ENCODE data around the gene CACNG7.

CACNG7 gene

DNA sequence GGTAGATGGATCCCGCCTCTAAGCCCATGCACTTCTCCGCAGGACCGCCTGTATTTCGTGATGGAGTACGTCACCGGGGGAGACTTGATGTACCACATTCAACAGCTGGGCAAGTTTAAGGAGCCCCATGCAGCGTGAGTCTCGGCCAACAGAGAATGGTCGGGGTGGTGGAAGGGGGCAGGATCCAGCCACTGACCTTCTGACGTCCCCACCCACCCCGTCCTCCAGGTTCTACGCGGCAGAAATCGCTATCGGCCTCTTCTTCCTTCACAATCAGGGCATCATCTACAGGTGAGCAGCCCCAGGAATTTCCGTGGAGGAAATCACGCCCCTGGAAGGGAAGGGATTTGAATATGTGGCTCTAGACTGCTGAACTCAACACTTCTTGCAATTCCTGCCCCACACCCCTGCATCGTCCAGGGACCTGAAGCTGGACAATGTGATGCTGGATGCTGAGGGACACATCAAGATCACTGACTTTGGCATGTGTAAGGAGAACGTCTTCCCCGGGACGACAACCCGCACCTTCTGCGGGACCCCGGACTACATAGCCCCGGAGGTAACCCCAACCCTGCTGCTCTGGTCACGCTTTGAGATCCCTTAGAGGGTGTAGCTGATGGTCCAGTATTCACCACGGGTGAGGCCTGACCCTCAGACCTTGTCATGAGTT lies 8.8 kb upstream of the CACNG7 start:
- no peak overlapping the region for H3K4me3 ChIP-seq

GRCh38 chr19:53903055-53903680 lies 5.9 kb upstream of the CACNG7 start:
- Histone ChIP-seq H3K27ac (no peak overlapping the region), H3K4me3 (no peak overlapping the region)

More for the DNA sequence above, 8.8 kb upstream of the CACNG7 start:
- no peak overlapping the region for H3K27ac ChIP-seq

DNA sequence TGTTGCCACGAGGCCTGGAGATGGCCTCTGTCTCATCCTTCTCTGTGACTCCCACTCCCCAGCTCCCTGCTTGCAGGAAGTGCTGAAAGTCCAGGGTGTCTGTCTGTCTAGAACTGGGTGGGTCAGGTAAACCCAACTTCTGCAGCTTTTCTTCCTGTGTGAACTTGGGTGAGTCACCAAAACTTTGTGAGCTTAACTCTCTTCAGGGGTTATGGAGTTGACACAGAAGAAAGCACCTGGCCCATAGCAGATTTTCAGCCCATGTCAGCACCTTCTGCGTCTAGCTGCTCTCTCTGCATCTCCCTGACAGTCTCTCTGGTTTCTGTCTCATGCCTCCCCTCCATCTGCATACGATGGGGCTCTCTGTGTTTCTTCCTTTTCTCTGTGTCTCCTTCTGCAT lies 4.2 kb upstream of the CACNG7 start:
- Histone ChIP-seq H3K4me3 (no peak overlapping the region), H3K27ac (no peak overlapping the region)

GRCh38 chr19:53905787-53906186 lies 3.3 kb upstream of the CACNG7 start:
- Histone ChIP-seq H3K27ac (no peak overlapping the region), H3K4me3 (no peak overlapping the region)

- H3K27ac ChIP-seq: no peak overlapping the region
- no peak overlapping the region for H3K4me3 ChIP-seq
Measured at GRCh38 chr19:53906211-53907192, 2.6 kb upstream of the CACNG7 start.

DNA sequence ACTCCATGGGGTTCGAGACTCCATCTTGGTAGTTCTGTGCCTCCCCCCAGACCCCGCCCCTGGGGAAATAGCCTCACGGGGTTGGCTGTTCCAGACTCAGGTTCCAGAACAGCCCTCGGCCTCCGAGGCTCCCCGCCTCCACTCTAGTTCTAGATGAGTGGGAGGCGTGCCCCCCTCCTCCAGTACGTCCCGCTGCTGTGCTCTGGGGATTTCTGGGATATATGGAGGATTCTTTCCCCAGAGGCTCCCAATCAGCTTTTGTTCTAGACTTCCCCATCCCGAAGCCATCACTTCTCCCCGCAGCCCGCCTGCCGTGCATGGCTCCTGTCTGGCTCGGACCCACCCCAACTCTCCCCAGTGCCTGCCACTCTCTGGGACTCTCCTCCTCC lies 1.9 kb upstream of the CACNG7 start:
- Histone ChIP-seq H3K27ac (no peak overlapping the region), H3K4me3 (no peak overlapping the region)

- H3K4me3 ChIP-seq: no peak overlapping the region
Measured at GRCh38 chr19:53907690-53908089, 1.4 kb upstream of the CACNG7 start.

GRCh38 chr19:53908106-53908934 lies 758 bp upstream of the CACNG7 start:
- H3K4me3 ChIP-seq: no peak overlapping the region

More at GRCh38 chr19:53907690-53908089, 1.4 kb upstream of the CACNG7 start:
- H3K27ac ChIP-seq: no peak overlapping the region

DNA sequence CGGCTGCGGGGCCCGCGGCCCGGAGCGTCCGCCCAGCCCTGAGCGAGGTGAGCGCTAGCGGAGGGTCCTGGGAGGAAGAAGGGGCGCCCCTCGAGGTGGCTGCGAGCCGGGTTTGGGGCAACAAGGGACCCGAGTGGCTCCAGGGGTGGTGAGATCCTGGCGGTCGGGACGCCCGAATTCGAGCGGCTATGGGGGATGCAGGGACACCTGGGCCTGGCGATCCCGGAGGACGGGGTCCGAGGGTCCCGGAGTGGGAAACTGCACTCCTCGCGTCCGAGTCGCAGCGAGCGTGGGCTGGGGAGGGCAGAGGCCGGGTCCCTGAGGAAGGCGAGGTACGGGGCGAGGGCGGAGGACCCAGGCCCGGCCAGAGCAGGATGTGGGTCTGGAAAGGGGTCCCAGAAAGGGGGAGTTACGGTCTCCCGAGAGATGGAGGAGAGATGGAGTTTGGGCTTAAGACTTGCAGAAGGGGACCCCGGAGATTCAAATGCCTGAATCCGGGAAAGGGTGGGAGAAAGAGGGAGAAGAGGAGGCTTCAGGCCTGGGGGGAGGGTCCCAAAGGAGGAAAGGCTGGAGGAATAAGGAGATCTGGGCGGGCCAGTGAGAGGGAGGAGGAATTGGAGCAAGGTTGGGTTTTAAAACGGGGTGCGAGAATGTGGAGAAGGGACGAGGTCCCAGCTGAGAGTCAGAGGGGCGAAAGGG lies 542 bp downstream of the CACNG7 start:
- Histone ChIP-seq H3K27ac (no peak overlapping the region), H3K4me3 (no peak overlapping the region)

More at GRCh38 chr19:53908106-53908934, 758 bp upstream of the CACNG7 start:
- H3K27ac ChIP-seq: no peak overlapping the region

- no peak overlapping the region for H3K4me3 ChIP-seq
- no peak overlapping the region for H3K27ac ChIP-seq
Measured at GRCh38 chr19:53910170-53910518, 1.1 kb downstream of the CACNG7 start.

GRCh38 chr19:53912653-53913052 lies 3.6 kb downstream of the CACNG7 start:
- Histone ChIP-seq H3K4me3 (no peak overlapping the region), H3K27ac (no peak overlapping the region)

- H3K27ac ChIP-seq: no peak overlapping the region
- H3K4me3 ChIP-seq: no peak overlapping the region
Measured at GRCh38 chr19:53915000-53915399, 5.9 kb downstream of the CACNG7 start.

DNA sequence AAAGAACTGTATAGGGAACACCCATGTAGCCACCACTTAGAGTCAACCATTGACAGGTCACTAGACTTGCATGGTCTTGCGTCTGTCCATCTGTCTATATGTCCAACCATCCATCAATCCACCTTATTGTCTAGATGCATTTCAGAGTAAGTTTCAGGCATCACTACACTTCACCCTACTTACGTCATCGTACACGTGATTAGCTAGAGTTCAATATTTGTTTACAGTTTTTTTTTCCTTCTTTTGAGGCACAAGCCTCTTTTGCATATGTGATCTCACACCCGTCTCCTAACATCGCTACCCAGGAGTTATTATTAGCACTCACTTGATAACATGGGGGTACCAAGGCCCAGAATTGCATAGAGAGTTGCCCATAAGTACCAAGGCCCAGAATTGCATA lies 6.9 kb downstream of the CACNG7 start:
- no peak overlapping the region for H3K4me3 ChIP-seq
- H3K27ac ChIP-seq: no peak overlapping the region

DNA sequence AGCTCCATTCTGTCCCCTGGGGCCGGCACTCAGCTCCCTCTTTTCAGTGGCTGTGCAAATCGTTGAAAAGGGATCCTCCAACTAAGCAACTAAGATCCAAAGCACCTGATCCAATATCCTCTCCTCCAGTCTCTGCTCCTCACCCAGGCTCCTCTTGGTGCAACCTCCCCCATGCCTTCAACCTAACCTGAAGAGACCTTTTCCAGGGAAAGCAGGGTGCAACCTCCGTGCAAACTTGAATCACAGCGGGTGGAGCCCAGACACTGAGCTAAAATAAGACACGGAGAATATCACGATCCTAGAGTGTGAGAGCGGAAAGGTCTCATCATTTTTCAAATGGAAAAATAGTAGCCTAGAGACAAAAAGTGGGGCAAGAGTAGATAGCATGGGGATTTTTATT lies 8.3 kb downstream of the CACNG7 start:
- H3K27ac ChIP-seq: no peak overlapping the region
- no peak overlapping the region for H3K4me3 ChIP-seq

DNA sequence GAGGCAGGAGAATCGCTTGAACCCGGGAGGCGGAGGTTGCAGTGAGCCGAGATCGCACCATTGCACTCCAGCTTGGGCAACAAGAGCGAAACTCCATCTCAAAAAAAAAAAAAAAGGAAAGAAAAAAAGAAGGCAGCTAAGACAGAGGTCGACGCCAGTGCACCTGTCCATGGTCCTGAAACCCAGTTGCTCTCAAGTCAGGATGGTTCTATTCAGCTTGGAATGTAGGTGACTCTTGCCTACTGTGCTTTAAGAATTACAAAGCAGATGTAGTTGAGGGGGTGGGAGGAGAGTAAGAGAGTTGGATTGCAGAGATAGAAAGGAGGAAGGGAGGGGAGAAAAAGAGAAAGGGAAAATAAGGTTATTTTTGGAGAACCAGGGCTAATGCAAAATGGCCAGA lies 18.7 kb downstream of the CACNG7 start:
- Histone ChIP-seq H3K27ac (no peak overlapping the region), H3K4me3 (no peak overlapping the region)

GRCh38 chr19:53936029-53936428 lies 27.0 kb downstream of the CACNG7 start:
- Histone ChIP-seq H3K4me3 (no peak overlapping the region), H3K27ac (no peak overlapping the region)

DNA sequence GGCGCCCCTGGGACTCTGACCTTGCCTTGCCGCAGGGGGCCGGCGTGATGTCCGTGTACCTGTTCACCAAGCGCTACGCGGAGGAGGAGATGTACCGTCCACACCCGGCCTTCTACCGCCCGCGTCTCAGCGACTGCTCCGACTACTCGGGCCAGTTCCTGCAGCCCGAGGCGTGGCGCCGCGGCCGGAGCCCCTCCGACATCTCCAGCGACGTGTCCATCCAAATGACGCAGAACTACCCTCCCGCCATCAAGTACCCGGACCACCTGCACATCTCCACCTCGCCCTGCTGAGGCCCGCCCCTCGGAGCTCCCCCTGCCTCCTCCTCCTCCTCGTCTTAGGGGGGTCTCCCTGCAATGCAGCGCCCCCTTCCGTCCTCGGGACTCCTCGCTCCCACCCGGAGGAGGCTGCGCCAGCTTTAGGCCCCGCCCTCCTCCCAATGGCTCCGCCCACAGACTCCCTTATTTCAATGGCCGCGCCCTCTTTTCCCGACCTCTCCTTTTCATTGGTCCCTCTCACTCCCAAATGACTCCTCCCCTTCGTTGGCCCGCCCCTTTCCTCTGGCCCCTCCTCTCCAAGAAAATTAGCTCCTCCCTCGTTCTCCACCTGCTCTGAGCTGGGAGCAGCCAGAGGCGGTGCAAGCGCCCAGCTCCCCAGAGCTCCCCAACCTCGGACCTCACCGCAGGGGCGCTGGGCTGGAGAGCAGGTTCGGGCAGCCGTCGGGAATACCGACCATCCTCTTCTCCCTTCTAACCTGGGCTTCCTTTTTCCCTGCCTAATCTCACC lies 33.1 kb downstream of the CACNG7 start:
- no peak overlapping the region for H3K4me3 ChIP-seq
- H3K27ac ChIP-seq: no peak overlapping the region

DNA sequence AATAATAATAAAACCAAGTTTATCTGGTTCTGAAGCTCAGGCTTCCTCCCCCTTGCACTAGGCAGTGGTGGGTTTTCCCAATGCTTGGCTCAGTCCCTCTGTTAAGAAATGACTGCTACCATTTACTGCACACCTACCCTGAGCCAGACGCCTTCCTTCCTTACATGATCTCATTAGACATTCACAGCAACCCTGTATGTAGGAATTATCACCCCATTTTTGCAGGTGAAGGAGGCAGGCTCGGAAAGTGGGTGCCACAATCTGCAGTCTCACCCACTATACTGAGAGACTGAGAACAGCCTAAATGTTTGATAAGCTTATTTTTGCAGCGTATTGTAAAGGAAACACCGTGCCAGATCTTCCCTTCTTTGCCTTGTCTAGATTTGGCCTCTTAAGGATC lies 35.3 kb downstream of the CACNG7 start:
- H3K27ac ChIP-seq: no peak overlapping the region
- no peak overlapping the region for H3K4me3 ChIP-seq
